Measurements from ENCODE around the gene HIBCH.
"Not testable (repeated sequence)": the region's sequence is repeated elsewhere in the genome, so short reads cannot be mapped to it uniquely, and the experiment has no call there.

DNA sequence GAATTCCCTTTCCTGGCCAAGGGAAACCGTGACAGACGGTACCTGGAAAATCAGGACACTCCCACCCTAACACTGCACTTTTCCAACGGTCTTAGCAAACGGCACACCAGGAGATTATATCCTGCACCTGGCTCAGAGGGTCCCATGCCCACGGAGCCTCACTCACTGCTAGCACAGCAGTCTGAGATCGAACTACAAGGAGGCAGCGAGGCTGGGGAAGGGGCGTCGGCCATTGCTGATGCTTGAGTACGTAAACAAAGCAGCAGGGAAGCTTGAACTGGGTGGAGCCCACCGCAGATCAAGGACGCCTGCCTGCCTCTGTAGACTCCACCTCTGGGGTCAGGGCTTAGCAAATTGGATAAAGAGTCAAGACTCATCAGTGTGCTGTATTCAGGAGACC lies 95.6 kb downstream of the HIBCH start:
- not testable (repeated sequence) for TF ChIP-seq EP300 (IDR thresholded peaks at IDR 0.05)
- TF ChIP-seq, protein P1, sequence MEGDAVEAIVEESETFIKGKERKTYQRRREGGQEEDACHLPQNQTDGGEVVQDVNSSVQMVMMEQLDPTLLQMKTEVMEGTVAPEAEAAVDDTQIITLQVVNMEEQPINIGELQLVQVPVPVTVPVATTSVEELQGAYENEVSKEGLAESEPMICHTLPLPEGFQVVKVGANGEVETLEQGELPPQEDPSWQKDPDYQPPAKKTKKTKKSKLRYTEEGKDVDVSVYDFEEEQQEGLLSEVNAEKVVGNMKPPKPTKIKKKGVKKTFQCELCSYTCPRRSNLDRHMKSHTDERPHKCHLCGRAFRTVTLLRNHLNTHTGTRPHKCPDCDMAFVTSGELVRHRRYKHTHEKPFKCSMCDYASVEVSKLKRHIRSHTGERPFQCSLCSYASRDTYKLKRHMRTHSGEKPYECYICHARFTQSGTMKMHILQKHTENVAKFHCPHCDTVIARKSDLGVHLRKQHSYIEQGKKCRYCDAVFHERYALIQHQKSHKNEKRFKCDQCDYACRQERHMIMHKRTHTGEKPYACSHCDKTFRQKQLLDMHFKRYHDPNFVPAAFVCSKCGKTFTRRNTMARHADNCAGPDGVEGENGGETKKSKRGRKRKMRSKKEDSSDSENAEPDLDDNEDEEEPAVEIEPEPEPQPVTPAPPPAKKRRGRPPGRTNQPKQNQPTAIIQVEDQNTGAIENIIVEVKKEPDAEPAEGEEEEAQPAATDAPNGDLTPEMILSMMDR (IDR thresholded peaks at IDR 0.05): not testable (repeated sequence)
